Kidney (tissue), 14 donors: ENCODE results near the gene RRAS2. TPM values are rescaled to one million over a fixed set of nuclear protein-coding genes. Genes with fewer than 3 reads are reported as not detected.

Source experiments
- DNase-seq, 5 donors: peaks; one replicate each; pipeline ENCODE4 v3.0.0-alpha.2; 2013 to 2020
- FAIRE-seq: peaks from 2 replicates; lab custom pipeline; 2012; peaks lifted over from hg19 to GRCh38; lab: Jason Lieb, UNC
- H3K27ac ChIP-seq, 2 donors: one replicate each; pipeline ENCODE4 v1.7.0; 2013; ENCODE audit warnings: low read depth in 2 of 2, low read length in 2 of 2, inconsistent platforms in 1 of 2
- H3K27me3 ChIP-seq: one replicate; pipeline ENCODE4 v1.7.1; 2013; ENCODE audit warnings: low read length, inconsistent platforms; ENCODE audit not compliant: control insufficient read depth, insufficient read depth
- H3K36me3 ChIP-seq, 3 donors: one replicate each; pipeline versions ENCODE4 v1.7.0 to v1.7.1; 2013; ENCODE audit warnings: low read length in 3 of 3, control low read depth in 1 of 3, inconsistent platforms in 1 of 3; ENCODE audit not compliant: insufficient read depth in 3 of 3, control insufficient read depth in 2 of 3
- H3K4me1 ChIP-seq, 3 donors: one replicate each; pipeline versions ENCODE4 v1.7.0 to v1.7.1; 2013; ENCODE audit warnings: low read length in 3 of 3, inconsistent platforms in 1 of 3, low read depth in 1 of 3; ENCODE audit not compliant: control insufficient read depth in 2 of 3, insufficient read depth in 2 of 3
- H3K4me3 ChIP-seq, 3 donors: one replicate each; pipeline versions ENCODE4 v1.7.0 to v1.8.1; 2013; ENCODE audit warnings: low read length in 3 of 3, control low read depth in 1 of 3, inconsistent platforms in 1 of 3
- H3K9ac ChIP-seq, 3 donors: one replicate each; pipeline versions ENCODE4 v1.7.0 to v1.7.1; 2013; ENCODE audit warnings: low read length in 3 of 3, control low read depth in 1 of 3, inconsistent platforms in 1 of 3
- H3K9me3 ChIP-seq, 3 donors: one replicate each; pipeline versions ENCODE4 v1.7.0 to v1.7.1; 2013; ENCODE audit warnings: low read length in 3 of 3, control low read depth in 1 of 3, inconsistent platforms in 1 of 3; ENCODE audit not compliant: control insufficient read depth in 2 of 3, insufficient read depth in 1 of 3
- intact Hi-C: fragments of 100-400 bp; cut with DNase I; formaldehyde crosslinking; loops from one replicate; pipeline ENCODE4 v1.11.1; 2022
- polyA plus RNA-seq: library from polyadenylated mRNA; stranded (reverse); fragments of 350-450 nt; fragmentation: Illumina TruSeq; extraction: RNeasy Lipid Tissue Mini Kit (QIAGEN cat#74804); gene quantifications from one replicate; pipeline ENCODE4 v1.2.3, GENCODE V29; 2014; ENCODE audit warnings: low read depth, low replicate concordance; ENCODE audit not compliant: insufficient read depth
- total RNA-seq: library from RNA; stranded (reverse); fragmentation: NEBNext Ultra II Directional; extraction: Animal tissue kit (Norgen Biotek cat#: 25700); gene quantifications from one replicate; pipeline ENCODE4 v1.2.1, GENCODE V29; 2021
- TF ChIP-seq, protein P1 (sequence below): IDR thresholded peaks from 3 replicates; pipeline ENCODE4 v1.5.1; 2012; ENCODE audit warnings: mild to moderate bottlenecking, moderate library complexity, borderline replicate concordance; ENCODE audit not compliant: insufficient read depth; ENCODE audit errors: extremely low read depth
- donor health status: control.
- donor health status: control.
- donor health status: control.
- donor health status: control.
- donor health status: control.
- donor health status: DM: yes; HTN: yes; CAD: no.
- donor health status: Normal renal cell carcinoma (clear cell type).

The RRAS2 gene
- total and polyA plus RNA-seq, 2 donors from 2014 or later: 23.3 to 33.2 TPM

DNA sequence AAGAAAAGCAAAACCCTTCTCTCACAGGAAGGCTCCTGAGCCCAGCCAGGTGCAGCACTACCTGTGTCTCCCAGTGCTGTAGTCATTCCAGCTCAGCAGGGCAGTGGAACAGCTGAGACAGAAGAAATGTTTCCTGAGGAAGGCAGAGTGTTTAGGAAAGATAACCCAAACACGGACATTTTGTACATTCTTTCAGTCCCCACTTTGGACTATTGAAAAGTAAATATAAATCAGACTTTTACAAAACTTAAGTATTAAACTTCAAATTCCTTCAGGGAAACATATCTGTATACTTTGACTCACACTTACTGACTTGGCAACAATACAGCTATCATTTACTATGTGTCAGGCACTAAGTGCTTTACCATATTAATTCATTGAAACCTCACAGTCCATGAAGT is 40.4 kb downstream of the RRAS2 start:
- intact Hi-C loops: no loop called here
- DNase-seq (no peak), FAIRE-seq (no peak)
- H3K4me3 ChIP-seq: no peak overlapping the region
- H3K36me3 ChIP-seq: no peaks in the 10 kb centered on the region
- H3K9ac ChIP-seq: no peak overlapping the region
- no peaks in the 10 kb centered on the region for H3K9me3 ChIP-seq
- TF ChIP-seq, protein P1, sequence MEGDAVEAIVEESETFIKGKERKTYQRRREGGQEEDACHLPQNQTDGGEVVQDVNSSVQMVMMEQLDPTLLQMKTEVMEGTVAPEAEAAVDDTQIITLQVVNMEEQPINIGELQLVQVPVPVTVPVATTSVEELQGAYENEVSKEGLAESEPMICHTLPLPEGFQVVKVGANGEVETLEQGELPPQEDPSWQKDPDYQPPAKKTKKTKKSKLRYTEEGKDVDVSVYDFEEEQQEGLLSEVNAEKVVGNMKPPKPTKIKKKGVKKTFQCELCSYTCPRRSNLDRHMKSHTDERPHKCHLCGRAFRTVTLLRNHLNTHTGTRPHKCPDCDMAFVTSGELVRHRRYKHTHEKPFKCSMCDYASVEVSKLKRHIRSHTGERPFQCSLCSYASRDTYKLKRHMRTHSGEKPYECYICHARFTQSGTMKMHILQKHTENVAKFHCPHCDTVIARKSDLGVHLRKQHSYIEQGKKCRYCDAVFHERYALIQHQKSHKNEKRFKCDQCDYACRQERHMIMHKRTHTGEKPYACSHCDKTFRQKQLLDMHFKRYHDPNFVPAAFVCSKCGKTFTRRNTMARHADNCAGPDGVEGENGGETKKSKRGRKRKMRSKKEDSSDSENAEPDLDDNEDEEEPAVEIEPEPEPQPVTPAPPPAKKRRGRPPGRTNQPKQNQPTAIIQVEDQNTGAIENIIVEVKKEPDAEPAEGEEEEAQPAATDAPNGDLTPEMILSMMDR: no peak
- H3K27ac ChIP-seq: no peak overlapping the region
- H3K4me1 ChIP-seq: no peaks in the 10 kb centered on the region
- H3K27me3 ChIP-seq: no peaks in the 10 kb centered on the region

DNA sequence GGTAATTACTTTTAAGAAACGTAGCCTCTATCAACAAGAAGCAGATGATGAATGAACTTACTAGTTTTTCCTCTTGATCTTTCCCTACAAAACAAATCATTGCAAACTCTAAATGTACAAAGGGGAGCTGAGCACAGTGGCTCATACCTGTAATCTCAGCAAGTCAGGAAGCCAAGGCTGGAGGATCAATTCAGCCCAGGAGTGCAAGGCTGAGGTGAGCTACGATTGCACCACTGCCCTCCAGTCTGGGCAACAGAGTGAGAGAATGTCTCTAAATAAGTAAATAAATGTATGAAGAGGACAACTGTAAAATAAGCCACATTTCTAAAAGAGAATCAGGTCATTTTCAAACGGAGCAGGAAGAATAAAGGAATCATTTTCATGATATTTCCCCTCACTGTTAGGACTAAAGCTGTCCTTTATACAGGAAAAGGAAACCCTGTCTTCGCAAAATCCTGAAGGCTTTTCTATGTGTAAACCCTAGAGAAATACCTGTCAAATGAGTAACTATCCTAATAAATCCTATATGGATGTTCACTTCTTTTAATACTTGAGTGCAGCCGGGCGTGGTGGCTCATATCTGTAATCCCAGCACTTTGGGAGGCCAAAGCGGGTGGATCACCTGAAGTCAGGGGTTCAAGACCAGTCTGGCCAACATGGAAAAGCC is 41.2 kb downstream of the RRAS2 start:
- H3K9ac ChIP-seq: no peak overlapping the region
- H3K4me1 ChIP-seq: no peaks in the 10 kb centered on the region
- no peak for DNase-seq
- no peak for FAIRE-seq
- intact Hi-C loops: no loop called here
- H3K9me3 ChIP-seq: no peaks in the 10 kb centered on the region
- H3K36me3 ChIP-seq: no peaks in the 10 kb centered on the region
- TF ChIP-seq, protein P1: no peak
- H3K27ac ChIP-seq: no peak overlapping the region
- H3K27me3 ChIP-seq: no peaks in the 10 kb centered on the region
- H3K4me3 ChIP-seq: no peak overlapping the region

DNA sequence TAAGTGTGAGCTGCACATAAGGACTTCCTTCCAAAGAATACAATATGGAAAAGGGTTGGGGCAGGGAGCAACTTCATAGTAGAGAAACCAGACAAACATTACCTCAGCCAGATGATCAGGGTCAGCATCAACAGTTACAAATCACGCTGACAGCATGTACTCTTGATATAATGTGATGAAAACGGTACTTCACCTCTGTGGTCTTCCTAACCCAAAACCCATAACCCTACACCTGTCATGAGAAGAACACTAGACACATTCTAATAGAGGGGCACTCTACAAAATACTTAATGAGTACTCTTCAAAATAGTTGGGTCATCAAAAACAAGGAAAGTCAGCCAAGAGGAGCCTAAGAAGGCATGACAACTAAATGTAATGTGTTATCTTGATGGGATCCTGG is 43.9 kb downstream of the RRAS2 start:
- no peaks in the 10 kb centered on the region for H3K9me3 ChIP-seq
- no peaks in the 10 kb centered on the region for H3K27me3 ChIP-seq
- intact Hi-C loops: no loop called here
- TF ChIP-seq, protein P1: no peak
- FAIRE-seq (no peak), DNase-seq (no peak)
- no peaks in the 10 kb centered on the region for H3K36me3 ChIP-seq
- no peak overlapping the region for H3K4me3 ChIP-seq
- H3K4me1 ChIP-seq: peaks cover 0 to 5% (median 0%) of the 10 kb centered on the region in 3 donors
- no peak overlapping the region for H3K9ac ChIP-seq
- no peak overlapping the region for H3K27ac ChIP-seq

DNA sequence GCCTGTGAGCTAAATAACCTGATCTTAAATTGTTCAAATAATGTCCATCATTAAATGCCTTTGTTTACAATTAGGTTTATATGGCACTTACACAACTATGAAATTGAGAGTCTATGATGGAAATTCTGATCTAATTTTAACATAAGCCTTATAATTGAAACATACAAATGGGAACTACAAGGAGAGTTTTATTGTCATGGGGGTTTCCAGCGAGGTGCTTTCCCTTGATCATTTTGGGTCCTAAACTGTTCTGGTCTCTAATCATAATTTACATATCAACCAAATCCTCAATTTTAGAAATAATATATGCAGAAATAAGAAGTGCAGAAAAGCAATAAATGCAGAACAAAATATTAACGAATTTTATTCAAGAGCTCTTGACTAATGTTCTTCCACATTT is 44.9 kb downstream of the RRAS2 start:
- TF ChIP-seq, protein P1: no peak
- intact Hi-C loops: no loop called here
- FAIRE-seq: no peak
- H3K27ac ChIP-seq: no peak overlapping the region
- H3K9me3 ChIP-seq: no peaks in the 10 kb centered on the region
- H3K4me1 ChIP-seq: peaks cover 0 to 11% (median 0%) of the 10 kb centered on the region in 3 donors
- no peak overlapping the region for H3K9ac ChIP-seq
- no peaks in the 10 kb centered on the region for H3K36me3 ChIP-seq
- no peak for DNase-seq
- H3K4me3 ChIP-seq: no peak overlapping the region
- no peaks in the 10 kb centered on the region for H3K27me3 ChIP-seq
